Activated CD4-positive, alpha-beta T cell treated with anti-CD3 and anti-CD28 coated beads, Interleukin-2, Interleukin-6, amounts not matched to agents 100 ng/mL and 50 ng/mL, durations not matched to agents 16 hours and 8 hours (primary cell): ENCODE data around the gene STN1.

Experiments used
- DNase-seq: peaks from one replicate; pipeline ENCODE4 v3.0.0-alpha.2; 2020

STN1 gene

GRCh38 chr10:103928784-103929183 lies 10.8 kb upstream of the STN1 start:
- DNase-seq: no peak

GRCh38 chr10:103926722-103927319 lies 8.8 kb upstream of the STN1 start:
- no peak for DNase-seq

GRCh38 chr10:103925591-103925990 lies 7.6 kb upstream of the STN1 start:
- DNase-seq: no peak

GRCh38 chr10:103923502-103923901 lies 5.5 kb upstream of the STN1 start:
- DNase-seq: no peak

GRCh38 chr10:103922659-103923058 lies 4.7 kb upstream of the STN1 start:
- DNase-seq: no peak

- peak; percentile 52 for DNase-seq
Measured at GRCh38 chr10:103921750-103922195, 3.8 kb upstream of the STN1 start.

GRCh38 chr10:103921248-103921647 lies 3.3 kb upstream of the STN1 start:
- DNase-seq: no peak

GRCh38 chr10:103919648-103920025 lies 1.7 kb upstream of the STN1 start:
- no peak for DNase-seq

- peak; percentile 40 for DNase-seq
Measured at GRCh38 chr10:103917302-103918052, 507 bp downstream of the STN1 start.

- no peak for DNase-seq
Measured at GRCh38 chr10:103916876-103917275, 1.1 kb downstream of the STN1 start.

GRCh38 chr10:103916254-103916653 lies 1.7 kb downstream of the STN1 start:
- DNase-seq: no peak

GRCh38 chr10:103915796-103916195 lies 2.2 kb downstream of the STN1 start:
- DNase-seq: peak; percentile 50

- no peak for DNase-seq
Measured at GRCh38 chr10:103912759-103913158, 5.2 kb downstream of the STN1 start.

- peak; percentile 61 for DNase-seq
Measured at GRCh38 chr10:103911021-103911459, 6.9 kb downstream of the STN1 start.

GRCh38 chr10:103910442-103911012 lies 7.5 kb downstream of the STN1 start:
- no peak for DNase-seq

GRCh38 chr10:103905441-103905840 lies 12.5 kb downstream of the STN1 start:
- no peak for DNase-seq

- no peak for DNase-seq
Measured at GRCh38 chr10:103901299-103901698, 16.7 kb downstream of the STN1 start.

GRCh38 chr10:103899312-103899711 lies 18.7 kb downstream of the STN1 start:
- no peak for DNase-seq

GRCh38 chr10:103897241-103897774 lies 20.7 kb downstream of the STN1 start:
- DNase-seq: no peak

- no peak for DNase-seq
Measured at GRCh38 chr10:103896225-103896624, 21.8 kb downstream of the STN1 start.

- DNase-seq: peak; percentile 53
Measured at GRCh38 chr10:103895411-103896186, 22.4 kb downstream of the STN1 start.

GRCh38 chr10:103894441-103894864 lies 23.5 kb downstream of the STN1 start:
- no peak for DNase-seq

- DNase-seq: no peak
Measured at GRCh38 chr10:103893817-103894216, 24.2 kb downstream of the STN1 start.
